Spinal cord (tissue), 10 donors: ENCODE results near the gene HECTD4. TPM values are rescaled to one million over a fixed set of nuclear protein-coding genes. Genes with fewer than 3 reads are reported as not detected.

ENCODE experiments used
- DNase-seq, 6 donors: peaks; one replicate each; pipeline versions ENCODE4 v3.0.0 to v3.0.0-alpha.2; 2013 to 2015; ENCODE audit warnings: low spot score in 6 of 6, low read depth in 4 of 6
- H3K27ac ChIP-seq: one replicate; pipeline ENCODE4 v1.5.1; 2013; ENCODE audit warnings: low read depth, low read length, control low read depth
- H3K27me3 ChIP-seq: one replicate; pipeline ENCODE4 v1.6.1; 2013; ENCODE audit warnings: low read length; ENCODE audit not compliant: control insufficient read depth, insufficient read depth
- H3K36me3 ChIP-seq: one replicate; pipeline ENCODE4 v1.6.1; 2013; ENCODE audit warnings: low read length; ENCODE audit not compliant: control insufficient read depth, insufficient read depth
- H3K4me1 ChIP-seq: one replicate; pipeline ENCODE4 v1.6.1; 2013; ENCODE audit warnings: low read length; ENCODE audit not compliant: control insufficient read depth, insufficient read depth
- H3K4me3 ChIP-seq: one replicate; pipeline ENCODE4 v1.5.1; 2013; ENCODE audit warnings: low read depth, low read length, control low read depth
- H3K9me3 ChIP-seq: one replicate; pipeline ENCODE4 v1.6.1; 2013; ENCODE audit warnings: low read length; ENCODE audit not compliant: control insufficient read depth, insufficient read depth
- WGBS: methylation state at CpG from one replicate; pipeline ENCODE4 v1.1.5; 2013; ENCODE audit warnings: missing lambda C conversion rate; ENCODE audit not compliant: insufficient coverage; 5-methylcytosine and 5-hydroxymethylcytosine counted together
- polyA plus RNA-seq, 2 donors: library from polyadenylated mRNA; unstranded; fragments of 120-200 nt; gene quantifications; one replicate each; pipeline ENCODE4 v1.2.1, GENCODE V29; 2013; ENCODE audit not compliant: insufficient read length in 2 of 2
- total RNA-seq, 2 donors: library from RNA; depleted of rRNA in 1 of 2; stranded (reverse); fragments of 120-200 nt in 1 of 2; fragments of >200 nt in 1 of 2; gene quantifications; one replicate each; pipeline versions ENCODE4 v1.2.3 to v1.2.4, GENCODE V29; 2013 to 2014
- donor health status: healthy.

The HECTD4 gene
- total and polyA plus RNA-seq, 4 donors: 54.0 to 121 (median 111) TPM

DNA sequence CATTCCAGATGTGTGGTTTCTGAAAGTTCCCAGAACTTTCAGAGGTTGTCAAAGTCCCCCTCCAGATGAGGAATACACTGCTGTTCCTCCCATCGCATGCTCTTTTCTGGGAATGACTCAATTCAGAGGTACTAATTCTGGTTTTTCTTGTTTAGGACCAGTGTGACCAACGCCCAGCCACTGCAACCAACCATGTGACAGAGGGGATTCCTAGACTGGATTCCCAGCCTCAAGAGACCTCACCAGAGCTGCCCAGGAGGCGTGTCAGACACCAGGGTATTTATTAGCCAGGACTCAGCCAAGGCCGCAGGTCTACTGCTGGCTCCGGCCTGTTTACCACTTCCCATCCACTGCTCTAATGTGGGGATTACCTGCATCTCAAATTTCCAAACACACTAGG, 232.6 kb downstream of the HECTD4 start:
- DNase-seq: no peak
- Histone ChIP-seq H3K4me1 (no peaks in the 10 kb centered on the region), H3K27me3 (no peaks in the 10 kb centered on the region), H3K36me3 (peaks cover 76% of the 10 kb centered on the region), H3K4me3 (no peak overlapping the region), H3K9me3 (no peaks in the 10 kb centered on the region), H3K27ac (no peak overlapping the region)
- 97% methylated on average over 5 of the region's 5 CpGs for WGBS

DNA sequence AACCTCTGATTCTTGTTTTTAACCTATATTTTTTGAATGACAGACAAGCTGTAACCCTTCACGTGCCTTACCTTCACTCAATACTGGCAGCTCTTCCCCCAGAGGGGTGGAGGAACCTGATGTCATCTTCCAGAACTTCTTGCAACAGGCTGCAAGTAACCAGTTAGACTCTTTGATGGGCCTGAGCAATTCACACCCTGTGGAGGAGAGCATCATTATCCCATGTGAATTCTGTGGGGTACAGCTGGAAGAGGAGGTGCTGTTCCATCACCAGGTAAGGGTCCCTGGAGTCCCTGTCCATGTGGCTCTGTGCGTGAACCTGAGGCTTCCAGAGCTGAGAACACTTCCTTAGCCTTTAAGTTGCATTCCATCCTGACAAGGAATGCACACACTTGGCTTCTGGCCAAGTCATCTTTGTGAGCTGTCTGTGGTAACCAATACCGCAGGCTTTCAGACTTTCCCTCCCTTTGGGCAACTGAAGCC, 234.2 kb downstream of the HECTD4 start:
- Histone ChIP-seq H3K9me3 (no peaks in the 10 kb centered on the region), H3K27me3 (no peaks in the 10 kb centered on the region), H3K36me3 (peaks cover 77% of the 10 kb centered on the region), H3K4me1 (no peaks in the 10 kb centered on the region), H3K4me3 (no peak overlapping the region), H3K27ac (no peak overlapping the region)
- 46% methylated on average over 2 of the region's 3 CpGs for WGBS
- DNase-seq: peak in 1 of 6 donors; percentile 17

DNA sequence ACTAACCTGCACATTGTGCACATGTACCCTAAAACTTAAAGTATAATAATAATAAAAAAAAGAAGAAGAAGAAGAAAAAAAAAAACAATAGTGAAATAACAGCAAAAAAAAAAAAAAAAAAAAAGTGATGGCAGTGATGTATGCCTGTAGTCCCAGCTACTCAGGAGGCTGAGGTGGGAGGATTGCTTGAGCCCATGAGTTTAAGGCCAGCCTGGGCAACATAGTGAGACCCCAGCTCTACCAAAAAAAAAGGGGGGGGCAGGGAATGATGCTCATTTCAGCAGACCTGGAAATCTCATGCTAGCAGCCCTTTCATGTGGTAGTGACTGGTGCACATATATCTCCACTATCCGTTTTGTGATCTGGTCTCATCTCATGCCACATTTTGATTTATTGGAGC, 236.1 kb downstream of the HECTD4 start:
- Histone ChIP-seq H3K4me3 (no peak overlapping the region), H3K9me3 (no peaks in the 10 kb centered on the region), H3K27me3 (no peaks in the 10 kb centered on the region), H3K4me1 (no peaks in the 10 kb centered on the region), H3K27ac (no peak overlapping the region), H3K36me3 (peaks cover 68% of the 10 kb centered on the region)
- no CpG with 5 or more reads among the region's 1 CpG for WGBS
- DNase-seq: no peak

DNA sequence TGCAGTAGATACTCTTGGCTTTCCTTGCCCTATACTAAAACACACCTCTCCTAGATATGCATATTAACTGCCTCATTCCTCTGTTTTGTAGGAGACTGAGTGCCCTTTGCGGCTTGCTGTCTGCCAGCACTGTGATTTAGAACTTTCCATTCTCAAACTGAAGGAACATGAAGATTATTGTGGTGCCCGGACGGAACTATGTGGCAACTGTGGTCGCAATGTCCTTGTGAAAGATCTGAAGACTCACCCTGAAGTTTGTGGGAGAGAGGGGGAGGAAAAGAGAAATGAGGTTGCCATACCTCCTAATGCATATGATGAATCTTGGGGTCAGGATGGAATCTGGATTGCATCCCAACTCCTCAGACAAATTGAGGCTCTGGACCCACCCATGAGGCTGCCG, 241.5 kb downstream of the HECTD4 start:
- H3K4me1 ChIP-seq: no peaks in the 10 kb centered on the region
- DNase-seq: no peak
- H3K36me3 ChIP-seq: peaks cover 76% of the 10 kb centered on the region
- no peaks in the 10 kb centered on the region for H3K27me3 ChIP-seq
- no peaks in the 10 kb centered on the region for H3K9me3 ChIP-seq
- no peak overlapping the region for H3K27ac ChIP-seq
- no peak overlapping the region for H3K4me3 ChIP-seq
- WGBS: 100% methylated on average over 1 of the region's 5 CpGs

DNA sequence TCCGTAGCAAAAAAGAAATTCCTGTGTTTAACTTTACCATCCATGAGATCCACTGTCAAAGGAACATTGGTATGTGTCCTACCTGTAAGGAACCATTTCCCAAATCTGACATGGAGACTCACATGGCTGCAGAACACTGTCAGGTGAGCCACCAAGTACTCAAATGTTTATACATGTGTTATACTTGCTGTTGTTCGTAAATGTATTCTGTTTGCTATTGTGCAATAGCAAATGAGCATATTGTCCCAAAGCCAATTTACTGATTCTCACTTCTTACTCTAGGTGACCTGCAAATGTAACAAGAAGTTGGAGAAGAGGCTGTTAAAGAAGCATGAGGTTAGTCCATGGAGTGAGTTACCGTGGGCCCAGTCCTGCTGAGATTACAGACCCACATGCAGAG, 247.5 kb downstream of the HECTD4 start:
- no peak for DNase-seq
- H3K36me3 ChIP-seq: peaks cover 47% of the 10 kb centered on the region
- H3K9me3 ChIP-seq: no peaks in the 10 kb centered on the region
- no peaks in the 10 kb centered on the region for H3K27me3 ChIP-seq
- H3K27ac ChIP-seq: no peak overlapping the region
- WGBS: 86% methylated on average over 2 of the region's 3 CpGs
- no peak overlapping the region for H3K4me3 ChIP-seq
- no peaks in the 10 kb centered on the region for H3K4me1 ChIP-seq

DNA sequence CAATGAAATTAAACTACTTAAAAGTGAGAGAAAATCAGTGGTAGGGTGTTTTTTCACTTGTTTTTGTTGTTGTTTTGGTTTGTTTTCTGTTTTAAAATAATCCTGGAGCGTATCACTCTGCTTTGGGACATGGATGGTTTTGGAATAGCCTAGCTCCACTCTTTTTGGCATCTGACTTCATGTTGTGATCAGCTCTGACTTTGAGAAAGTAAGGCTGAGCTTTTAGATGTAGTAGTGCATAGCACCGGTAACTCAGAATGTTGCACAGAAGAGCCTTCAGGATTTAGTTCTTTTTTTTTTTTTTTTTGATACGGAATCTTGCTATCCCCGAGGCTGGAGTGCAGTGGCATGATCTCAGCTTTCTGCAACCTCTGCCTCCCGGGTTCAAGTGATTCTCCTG, 248.8 kb downstream of the HECTD4 start:
- H3K27me3 ChIP-seq: no peaks in the 10 kb centered on the region
- no peaks in the 10 kb centered on the region for H3K9me3 ChIP-seq
- H3K36me3 ChIP-seq: peaks cover 34% of the 10 kb centered on the region
- H3K4me1 ChIP-seq: no peaks in the 10 kb centered on the region
- no peak for DNase-seq
- WGBS: 100% methylated on average over 1 of the region's 5 CpGs
- H3K27ac ChIP-seq: no peak overlapping the region
- no peak overlapping the region for H3K4me3 ChIP-seq

DNA sequence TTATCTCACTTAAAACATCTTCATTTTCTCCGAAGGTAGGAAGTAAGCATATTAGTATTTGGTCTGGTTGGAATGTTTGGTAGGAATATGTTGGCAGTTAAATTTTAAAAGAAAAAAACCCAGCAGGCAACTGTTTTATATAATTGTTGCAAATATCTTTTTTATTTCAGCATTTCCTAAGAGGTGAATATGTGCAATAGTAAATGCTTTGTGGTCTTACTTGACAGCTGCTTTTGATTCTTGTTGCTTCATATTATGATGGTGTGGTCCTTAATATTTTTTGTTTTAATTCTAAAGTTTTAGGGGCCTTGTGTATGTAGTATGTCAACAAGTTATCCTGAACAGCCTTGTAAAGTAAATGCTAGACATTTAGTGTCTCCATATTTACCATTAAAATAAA, 250.5 kb downstream of the HECTD4 start:
- H3K9me3 ChIP-seq: no peaks in the 10 kb centered on the region
- peaks cover 19% of the 10 kb centered on the region for H3K36me3 ChIP-seq
- H3K4me3 ChIP-seq: no peak overlapping the region
- no peak for DNase-seq
- no peaks in the 10 kb centered on the region for H3K27me3 ChIP-seq
- H3K4me1 ChIP-seq: peaks cover 3% of the 10 kb centered on the region
- H3K27ac ChIP-seq: no peak overlapping the region
- WGBS: no CpG with 5 or more reads among the region's 1 CpG

DNA sequence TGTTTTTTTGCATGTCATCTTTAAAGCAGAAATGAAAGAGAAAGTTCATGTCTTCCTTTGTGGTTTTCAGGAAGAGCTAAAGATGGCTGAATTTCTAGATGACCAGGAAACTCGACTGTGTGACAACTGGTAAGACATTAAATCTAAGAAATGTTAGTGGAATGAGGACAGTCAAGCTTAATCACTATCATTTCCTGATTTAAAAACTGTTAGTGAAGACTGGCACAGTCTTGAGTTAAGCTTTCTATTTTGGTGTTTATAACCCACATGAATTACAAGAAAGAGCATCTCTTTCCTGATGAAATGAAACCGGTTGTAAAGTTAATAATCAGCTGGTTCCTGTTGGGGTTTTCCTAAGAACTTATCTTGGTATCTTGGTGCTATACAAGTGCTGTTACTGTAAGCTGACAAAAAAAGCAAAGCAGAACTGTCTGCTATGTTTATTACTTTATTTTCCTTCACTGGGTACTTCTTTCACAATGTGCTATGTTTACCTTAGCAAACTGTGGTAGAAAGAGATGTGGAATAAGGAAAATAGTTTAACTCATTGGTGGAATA, 251.7 kb downstream of the HECTD4 start:
- Histone ChIP-seq H3K27ac (no peak overlapping the region), H3K4me1 (peaks cover 11% of the 10 kb centered on the region), H3K9me3 (no peaks in the 10 kb centered on the region), H3K36me3 (peaks cover 8% of the 10 kb centered on the region), H3K27me3 (no peaks in the 10 kb centered on the region), H3K4me3 (no peak overlapping the region)
- DNase-seq: no peak
- no CpG with 5 or more reads among the region's 2 CpGs for WGBS

DNA sequence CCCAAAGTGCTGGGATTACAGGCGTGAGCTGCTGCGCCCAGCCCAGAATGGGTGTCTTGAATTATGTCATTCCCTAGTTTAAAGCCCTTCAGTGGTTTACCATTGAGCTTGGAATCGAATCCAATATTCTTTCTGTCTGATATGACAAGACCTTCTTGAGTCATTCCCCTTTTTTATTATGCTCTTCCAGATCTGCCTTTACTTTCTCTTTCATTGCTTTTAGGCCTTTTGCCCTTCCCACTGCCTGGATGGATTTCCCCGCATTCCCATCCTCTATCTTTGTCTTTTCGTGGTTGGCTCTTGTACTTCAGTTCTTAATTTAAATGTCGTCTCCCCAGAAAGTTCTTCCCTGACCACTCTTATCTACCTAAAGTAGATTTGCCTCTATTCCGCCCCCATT, 255.3 kb downstream of the HECTD4 start:
- Histone ChIP-seq H3K36me3 (no peaks in the 10 kb centered on the region), H3K4me3 (no peak overlapping the region), H3K9me3 (no peaks in the 10 kb centered on the region), H3K27me3 (no peaks in the 10 kb centered on the region), H3K4me1 (peaks cover 14% of the 10 kb centered on the region), H3K27ac (no peak overlapping the region)
- 100% methylated on average over 5 of the region's 7 CpGs for WGBS
- no peak for DNase-seq

DNA sequence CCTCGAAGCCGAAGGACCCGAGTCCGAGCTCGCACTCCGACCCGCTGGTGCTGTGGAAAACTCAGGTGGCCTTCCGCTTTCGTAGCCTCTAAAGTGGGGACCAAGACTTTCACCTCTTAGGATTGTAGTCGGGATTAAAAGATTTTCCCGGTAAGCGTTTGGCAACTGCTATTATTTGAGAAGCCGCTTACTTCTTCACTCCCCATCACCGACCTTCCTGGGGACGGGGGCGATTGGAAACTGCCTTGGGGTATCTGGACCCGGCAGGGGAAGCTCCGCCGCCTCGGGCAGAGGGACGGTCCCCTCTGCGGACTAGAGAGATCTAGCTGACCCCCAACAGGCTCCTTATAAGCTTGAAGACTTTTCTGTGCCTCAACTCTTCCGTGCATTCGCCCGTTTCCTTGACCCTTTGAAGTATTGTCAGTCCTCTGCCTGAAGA, 256.2 kb downstream of the HECTD4 start:
- no peak for DNase-seq
- Histone ChIP-seq H3K4me3 (peak overlapping the region; percentile 79), H3K36me3 (no peaks in the 10 kb centered on the region), H3K9me3 (no peaks in the 10 kb centered on the region), H3K4me1 (peaks cover 14% of the 10 kb centered on the region), H3K27ac (peak overlapping the region; percentile 91), H3K27me3 (no peaks in the 10 kb centered on the region)
- under 1% methylated on average over 23 of the region's 25 CpGs for WGBS
